ENCODE results near the gene RNF13.

Gene RNF13

GRCh38 chr3:149891621-149892020, 78.6 kb downstream of the RNF13 start:
- H3K27me3 ChIP-seq, result no peaks in the 10 kb centered on the region
- H3K4me3 ChIP-seq (ENCODE audit: low read depth, low read length), result no peak overlapping the region
- DNase-seq, result no peak
- H3K36me3 ChIP-seq, result no peaks in the 10 kb centered on the region
- H3K4me1 ChIP-seq, result peaks cover 28% of the 10 kb centered on the region
- TF ChIP-seq CTCF (IDR thresholded peaks at IDR 0.05; ENCODE audit: low read depth, low read length), result no peak
- H3K9me3 ChIP-seq, result no peaks in the 10 kb centered on the region

GRCh38 chr3:149892371-149892770, 79.4 kb downstream of the RNF13 start:
- no peaks in the 10 kb centered on the region for H3K9me3 ChIP-seq
- no peak for TF ChIP-seq CTCF (IDR thresholded peaks at IDR 0.05; ENCODE audit: low read depth, low read length)
- H3K4me1 ChIP-seq, result peaks cover 28% of the 10 kb centered on the region
- no peaks in the 10 kb centered on the region for H3K27me3 ChIP-seq
- no peaks in the 10 kb centered on the region for H3K36me3 ChIP-seq
- DNase-seq, result no peak
- H3K4me3 ChIP-seq (ENCODE audit: low read depth, low read length), result no peak overlapping the region

GRCh38 chr3:149894205-149894604, 81.2 kb downstream of the RNF13 start:
- no peak for TF ChIP-seq CTCF (IDR thresholded peaks at IDR 0.05; ENCODE audit: low read depth, low read length)
- Histone ChIP-seq H3K36me3 (no peaks in the 10 kb centered on the region), H3K4me1 (peaks cover 32% of the 10 kb centered on the region), H3K9me3 (no peaks in the 10 kb centered on the region), H3K27me3 (no peaks in the 10 kb centered on the region), H3K4me3 (ENCODE audit: low read depth, low read length) (no peak overlapping the region)
- no peak for DNase-seq

GRCh38 chr3:149895339-149895738, 82.3 kb downstream of the RNF13 start:
- Histone ChIP-seq H3K9me3 (no peaks in the 10 kb centered on the region), H3K4me3 (ENCODE audit: low read depth, low read length) (no peak overlapping the region), H3K4me1 (peaks cover 32% of the 10 kb centered on the region), H3K36me3 (no peaks in the 10 kb centered on the region), H3K27me3 (no peaks in the 10 kb centered on the region)
- no peak for TF ChIP-seq CTCF (IDR thresholded peaks at IDR 0.05; ENCODE audit: low read depth, low read length)
- DNase-seq, result no peak

GRCh38 chr3:149895769-149896168, 82.8 kb downstream of the RNF13 start:
- H3K4me1 ChIP-seq, result peaks cover 33% of the 10 kb centered on the region
- no peaks in the 10 kb centered on the region for H3K27me3 ChIP-seq
- no peaks in the 10 kb centered on the region for H3K9me3 ChIP-seq
- H3K36me3 ChIP-seq, result no peaks in the 10 kb centered on the region
- DNase-seq, result no peak
- no peak for TF ChIP-seq CTCF (IDR thresholded peaks at IDR 0.05; ENCODE audit: low read depth, low read length)
- H3K4me3 ChIP-seq (ENCODE audit: low read depth, low read length), result no peak overlapping the region

- Histone ChIP-seq H3K4me1 (peaks cover 24% of the 10 kb centered on the region), H3K27me3 (no peaks in the 10 kb centered on the region), H3K36me3 (no peaks in the 10 kb centered on the region), H3K4me3 (ENCODE audit: low read depth, low read length) (no peak overlapping the region), H3K9me3 (no peaks in the 10 kb centered on the region)
- no peak for TF ChIP-seq CTCF (IDR thresholded peaks at IDR 0.05; ENCODE audit: low read depth, low read length)
- DNase-seq, result no peak
Measured at GRCh38 chr3:149898771-149899170, 85.8 kb downstream of the RNF13 start.

Data from BE2C (cell line).